SK-N-SH (cell line): ENCODE data around the gene HUS1. TPM values are rescaled to one million over a fixed set of nuclear protein-coding genes. Genes with fewer than 3 reads are reported as not detected.

ENCODE experiments used
- CTCF ChIA-PET: fragments of 300-600, 350-600 bp; formaldehyde crosslinking; extraction: SDS; loops from one replicate; lab custom pipeline; 2021; lab: Yijun Ruan, JAX
- POLR2A ChIA-PET: fragments of 350-600 bp; sonication (Branson Sonifier 250); formaldehyde crosslinking; extraction: SDS; loops from one replicate; lab custom pipeline; 2020; ENCODE audit warnings: antibody characterized with exemption, inconsistent platforms; lab: Yijun Ruan, JAX
- DNase-seq: peaks from one replicate; pipeline ENCODE4 v3.0.0; 2012
- H2AFZ ChIP-seq: fragments of 200-600 bp; sonication (generic); 2 replicates; pipeline ENCODE4 v1.8.1; 2016; ENCODE audit warnings: antibody characterized with exemption, mild to moderate bottlenecking, low read depth
- H3F3A ChIP-seq: fragments of 200-600 bp; sonication (generic); replicated peaks from 2 replicates; pipeline ENCODE3; 2016; ENCODE audit warnings: antibody characterized with exemption, mild to moderate bottlenecking; ENCODE audit not compliant: insufficient read depth
- H3K27ac ChIP-seq, 2 experiments: fragments of 200-500 bp in 1 of 2; fragments of 200-600 bp in 1 of 2; sonication (Bioruptor generic) in 1 of 2; sonication (generic), shearing (Covaris generic) in 1 of 2; 2 replicates each; pipeline versions ENCODE4 v1.5.1 to v1.6.1; 2014 to 2016; ENCODE audit warnings: low read depth in 2 of 2, inconsistent platforms in 1 of 2, low read length in 1 of 2, mild to moderate bottlenecking in 1 of 2, mixed read lengths in 1 of 2
- H3K27me3 ChIP-seq: fragments of 200-600 bp; sonication (generic), shearing (Covaris generic); 2 replicates; pipeline ENCODE4 v1.6.1; 2016; ENCODE audit warnings: mixed run types; ENCODE audit not compliant: insufficient read depth
- H3K36me3 ChIP-seq, 2 experiments: fragments of 200-500 bp in 1 of 2; fragments of 200-600 bp in 1 of 2; sonication (Bioruptor generic) in 1 of 2; sonication (generic) in 1 of 2; replicated peaks in 1 of 2; 2 replicates each; pipeline versions ENCODE3 to v1.5.1; 2014 to 2016; ENCODE audit warnings: low read length in 1 of 2, mild to moderate bottlenecking in 1 of 2; ENCODE audit not compliant: insufficient read depth in 2 of 2, control insufficient read depth in 1 of 2
- H3K4me1 ChIP-seq, 2 experiments: fragments of 200-500 bp in 1 of 2; fragments of 200-600 bp in 1 of 2; sonication (Bioruptor generic) in 1 of 2; sonication (generic), shearing (Covaris generic) in 1 of 2; 2 replicates each; pipeline versions ENCODE4 v1.5.1 to v1.6.1; 2014 to 2016; ENCODE audit warnings: low read depth in 1 of 2, low read length in 1 of 2, mixed run types in 1 of 2; ENCODE audit not compliant: insufficient read depth in 2 of 2, control insufficient read depth in 1 of 2
- H3K4me2 ChIP-seq: fragments of 200-600 bp; sonication (generic), shearing (Covaris generic); 2 replicates; pipeline ENCODE4 v1.6.1; 2017; ENCODE audit warnings: mixed run types
- H3K4me3 ChIP-seq, 2 experiments: fragments of 200-500 bp in 1 of 2; fragments of 200-600 bp in 1 of 2; sonication (Bioruptor generic) in 1 of 2; sonication (generic), shearing (Covaris generic) in 1 of 2; 2 replicates each; pipeline versions ENCODE4 v1.5.1 to v1.8.1; 2014 to 2016; ENCODE audit warnings: low read depth in 2 of 2, inconsistent platforms in 1 of 2, low read length in 1 of 2, mild to moderate bottlenecking in 1 of 2, mixed read lengths in 1 of 2, moderate library complexity in 1 of 2
- H3K79me2 ChIP-seq: fragments of 200-600 bp; sonication (generic); 2 replicates; pipeline ENCODE4 v1.8.1; 2017; ENCODE audit warnings: mild to moderate bottlenecking; ENCODE audit not compliant: insufficient read depth
- H3K9ac ChIP-seq: fragments of 200-600 bp; sonication (generic); 2 replicates; pipeline ENCODE4 v1.6.1; 2017; ENCODE audit warnings: mixed run types
- H3K9me2 ChIP-seq: fragments of 200-600 bp; sonication (generic); 2 replicates; pipeline ENCODE4 v1.6.1; 2017; ENCODE audit warnings: mixed run types
- H3K9me3 ChIP-seq: fragments of 200-600 bp; sonication (generic); 2 replicates; pipeline ENCODE4 v1.6.1; 2017; ENCODE audit warnings: mixed run types, mild to moderate bottlenecking, moderate library complexity
- H4K20me1 ChIP-seq: fragments of 200-600 bp; sonication (generic); 2 replicates; pipeline ENCODE4 v1.6.1; 2017; ENCODE audit warnings: mild to moderate bottlenecking, mixed run types; ENCODE audit not compliant: insufficient read depth
- ELF1 ChIP-seq: IDR thresholded peaks from 2 replicates; pipeline ENCODE4 v1.4.0; 2012
- EP300 ChIP-seq, 2 experiments: IDR thresholded peaks; 2 replicates each; pipeline versions ENCODE4 v1.4.0 to v1.6.1; 2012; ENCODE audit warnings: borderline replicate concordance in 1 of 2, low read depth in 1 of 2, low read length in 1 of 2
- EZH2phosphoT487 ChIP-seq: fragments of 200-600 bp; sonication (generic); IDR thresholded peaks from 2 replicates; pipeline ENCODE4 v1.6.1; 2017; ENCODE audit warnings: low read depth, mixed run types, mild to moderate bottlenecking, antibody characterized with exemption, moderate library complexity, borderline replicate concordance
- FOSL2 ChIP-seq: IDR thresholded peaks from 2 replicates; pipeline ENCODE4 v1.4.0; 2012; ENCODE audit warnings: low read depth, mild to moderate bottlenecking, moderate library complexity, borderline replicate concordance
- FOXM1 ChIP-seq: IDR thresholded peaks from 2 replicates; pipeline ENCODE4 v1.4.0; 2012; ENCODE audit warnings: low read depth, mild to moderate bottlenecking
- GATA2 ChIP-seq: sonication (generic); formaldehyde crosslinking; IDR thresholded peaks from 2 replicates; pipeline ENCODE4 v1.5.0; 2020; ENCODE audit warnings: mild to moderate bottlenecking, missing genetic modification reagents
- JUND ChIP-seq: IDR thresholded peaks from 2 replicates; pipeline ENCODE4 v1.4.0; 2012
- MEF2A ChIP-seq: IDR thresholded peaks from 2 replicates; pipeline ENCODE4 v1.4.0; 2012; ENCODE audit warnings: low read depth, borderline replicate concordance
- NFIC ChIP-seq: IDR thresholded peaks from 2 replicates; pipeline ENCODE4 v1.4.0; 2012; ENCODE audit warnings: borderline replicate concordance
- NRF1 ChIP-seq: IDR thresholded peaks from 2 replicates; pipeline ENCODE4 v1.6.1; 2012; ENCODE audit warnings: low read depth, mild to moderate bottlenecking, low read length
- TAF1 ChIP-seq: IDR thresholded peaks from 2 replicates; pipeline ENCODE4 v1.6.1; 2012; ENCODE audit warnings: low read depth, mild to moderate bottlenecking, low read length, moderate library complexity, borderline replicate concordance
- TEAD4 ChIP-seq: IDR thresholded peaks from 2 replicates; pipeline ENCODE4 v1.4.0; 2012; ENCODE audit warnings: mild to moderate bottlenecking, borderline replicate concordance; ENCODE audit not compliant: insufficient read depth
- YY1 ChIP-seq: IDR thresholded peaks from 2 replicates; pipeline ENCODE4 v1.4.0; 2012; ENCODE audit warnings: low read depth, mild to moderate bottlenecking
- WGBS: methylation state at CpG from one replicate; pipeline ENCODE4 v1.1.6; 2017; ENCODE audit warnings: low lambda C conversion rate; 5-methylcytosine and 5-hydroxymethylcytosine counted together
- polyA plus RNA-seq, 3 experiments: library from polyadenylated mRNA; depleted of rRNA; stranded (reverse); fragments of >200 nt; gene quantifications; 2 replicates each; pipeline ENCODE4 v1.2.3, GENCODE V29; 2012
- TF ChIP-seq, protein P1 (sequence below): fragments of 200-600 bp; sonication (generic); IDR thresholded peaks from 2 replicates; pipeline ENCODE4 v1.6.1; 2017; ENCODE audit warnings: antibody characterized with exemption, mild to moderate bottlenecking, moderate library complexity
- TF ChIP-seq, protein P2 (sequence below): IDR thresholded peaks from 2 replicates; pipeline ENCODE4; 2012
- TF ChIP-seq, protein P3 (sequence below): fragments of 150-350 bp; IDR thresholded peaks from 2 replicates; pipeline ENCODE4 v1.6.1; 2017; ENCODE audit warnings: antibody characterized with exemption, low read length, low read depth, borderline replicate concordance
- TF ChIP-seq, protein P4 (sequence below): IDR thresholded peaks from 2 replicates; pipeline ENCODE4 v1.4.0; 2012; ENCODE audit warnings: low read depth
- TF ChIP-seq, protein P5 (sequence below): IDR thresholded peaks from 2 replicates; pipeline ENCODE4 v1.4.0; 2012; ENCODE audit warnings: low read depth, borderline replicate concordance

Gene HUS1
- polyA plus RNA-seq, 1 of the 3 experiments (the other 2 are of a cell fraction) = 17.8 TPM

DNA sequence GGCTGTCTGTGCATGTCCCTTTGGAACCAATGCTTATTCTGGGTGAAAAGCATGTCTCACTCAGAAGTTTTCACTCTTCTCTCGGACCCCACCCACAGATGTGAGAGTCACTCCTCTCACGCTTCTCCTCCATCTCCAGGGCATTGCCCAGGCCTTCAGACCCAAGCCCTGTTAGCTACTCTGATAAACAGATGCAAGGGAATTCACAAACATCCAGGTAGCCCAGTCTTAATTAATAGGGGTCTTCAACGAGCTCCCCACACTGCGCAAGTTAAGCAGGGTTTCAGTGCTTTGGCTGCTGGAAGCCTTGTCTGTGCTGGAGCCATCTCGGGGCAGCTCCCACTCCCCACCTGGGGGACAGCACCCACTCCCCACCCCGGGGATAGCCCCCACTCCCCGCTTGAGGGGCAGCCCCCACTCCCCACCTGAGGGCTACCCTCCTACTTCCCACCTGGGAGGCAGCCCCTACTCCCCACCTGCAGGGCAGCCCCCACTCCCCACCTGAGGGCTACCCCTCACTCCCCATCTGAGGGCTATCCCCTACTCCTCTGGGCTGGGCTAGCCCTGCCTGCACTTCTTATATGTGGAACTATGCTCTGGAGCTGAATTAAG, 39.9 kb downstream of the HUS1 start:
- no peak overlapping the region for H3K27ac ChIP-seq
- POLR2A ChIA-PET = no interaction called here
- H3F3A ChIP-seq = peaks cover 17% of the 10 kb centered on the region
- no peaks in the 10 kb centered on the region for H3K9me2 ChIP-seq
- no peaks in the 10 kb centered on the region for H3K9me3 ChIP-seq
- CTCF ChIA-PET = interaction anchor here (0.6 to 6.5 kb wide), 8 partner anchors 10 to 1826 kb away, joined by 3 to 39 read pairs (median 3); no protein-coding TSS in a partner anchor
- no peaks in the 10 kb centered on the region for H3K36me3 ChIP-seq
- no peak overlapping the region for H3K9ac ChIP-seq
- H3K4me1 ChIP-seq = peaks cover 25 to 38% of the 10 kb centered on the region in 2 experiments
- TF ChIP-seq NFIC = no peak
- TF ChIP-seq, protein P1, sequence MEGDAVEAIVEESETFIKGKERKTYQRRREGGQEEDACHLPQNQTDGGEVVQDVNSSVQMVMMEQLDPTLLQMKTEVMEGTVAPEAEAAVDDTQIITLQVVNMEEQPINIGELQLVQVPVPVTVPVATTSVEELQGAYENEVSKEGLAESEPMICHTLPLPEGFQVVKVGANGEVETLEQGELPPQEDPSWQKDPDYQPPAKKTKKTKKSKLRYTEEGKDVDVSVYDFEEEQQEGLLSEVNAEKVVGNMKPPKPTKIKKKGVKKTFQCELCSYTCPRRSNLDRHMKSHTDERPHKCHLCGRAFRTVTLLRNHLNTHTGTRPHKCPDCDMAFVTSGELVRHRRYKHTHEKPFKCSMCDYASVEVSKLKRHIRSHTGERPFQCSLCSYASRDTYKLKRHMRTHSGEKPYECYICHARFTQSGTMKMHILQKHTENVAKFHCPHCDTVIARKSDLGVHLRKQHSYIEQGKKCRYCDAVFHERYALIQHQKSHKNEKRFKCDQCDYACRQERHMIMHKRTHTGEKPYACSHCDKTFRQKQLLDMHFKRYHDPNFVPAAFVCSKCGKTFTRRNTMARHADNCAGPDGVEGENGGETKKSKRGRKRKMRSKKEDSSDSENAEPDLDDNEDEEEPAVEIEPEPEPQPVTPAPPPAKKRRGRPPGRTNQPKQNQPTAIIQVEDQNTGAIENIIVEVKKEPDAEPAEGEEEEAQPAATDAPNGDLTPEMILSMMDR = no peak
- TF ChIP-seq, protein P2, sequence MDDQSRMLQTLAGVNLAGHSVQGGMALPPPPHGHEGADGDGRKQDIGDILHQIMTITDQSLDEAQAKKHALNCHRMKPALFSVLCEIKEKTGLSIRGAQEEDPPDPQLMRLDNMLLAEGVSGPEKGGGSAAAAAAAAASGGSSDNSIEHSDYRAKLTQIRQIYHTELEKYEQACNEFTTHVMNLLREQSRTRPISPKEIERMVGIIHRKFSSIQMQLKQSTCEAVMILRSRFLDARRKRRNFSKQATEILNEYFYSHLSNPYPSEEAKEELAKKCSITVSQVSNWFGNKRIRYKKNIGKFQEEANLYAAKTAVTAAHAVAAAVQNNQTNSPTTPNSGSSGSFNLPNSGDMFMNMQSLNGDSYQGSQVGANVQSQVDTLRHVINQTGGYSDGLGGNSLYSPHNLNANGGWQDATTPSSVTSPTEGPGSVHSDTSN = no peak
- TF ChIP-seq TEAD4 = no peak
- no peak for TF ChIP-seq NRF1
- TF ChIP-seq, protein P3, sequence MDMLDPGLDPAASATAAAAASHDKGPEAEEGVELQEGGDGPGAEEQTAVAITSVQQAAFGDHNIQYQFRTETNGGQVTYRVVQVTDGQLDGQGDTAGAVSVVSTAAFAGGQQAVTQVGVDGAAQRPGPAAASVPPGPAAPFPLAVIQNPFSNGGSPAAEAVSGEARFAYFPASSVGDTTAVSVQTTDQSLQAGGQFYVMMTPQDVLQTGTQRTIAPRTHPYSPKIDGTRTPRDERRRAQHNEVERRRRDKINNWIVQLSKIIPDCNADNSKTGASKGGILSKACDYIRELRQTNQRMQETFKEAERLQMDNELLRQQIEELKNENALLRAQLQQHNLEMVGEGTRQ = no peak
- no peak for TF ChIP-seq GATA2 (CRISPR knock-in tag)
- TF ChIP-seq EZH2phosphoT487 = no peak
- no peak for TF ChIP-seq EP300 (IDR thresholded peaks at IDR 0.05; ENCODE audit: borderline replicate concordance in 1 of 2, low read depth in 1 of 2, low read length in 1 of 2)
- no peak for TF ChIP-seq FOSL2
- TF ChIP-seq MEF2A = no peak
- no peak for TF ChIP-seq ELF1
- TF ChIP-seq FOXM1 = no peak
- TF ChIP-seq, protein P4, sequence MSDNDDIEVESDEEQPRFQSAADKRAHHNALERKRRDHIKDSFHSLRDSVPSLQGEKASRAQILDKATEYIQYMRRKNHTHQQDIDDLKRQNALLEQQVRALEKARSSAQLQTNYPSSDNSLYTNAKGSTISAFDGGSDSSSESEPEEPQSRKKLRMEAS = no peak
- no peak for TF ChIP-seq YY1
- TF ChIP-seq, protein P5, sequence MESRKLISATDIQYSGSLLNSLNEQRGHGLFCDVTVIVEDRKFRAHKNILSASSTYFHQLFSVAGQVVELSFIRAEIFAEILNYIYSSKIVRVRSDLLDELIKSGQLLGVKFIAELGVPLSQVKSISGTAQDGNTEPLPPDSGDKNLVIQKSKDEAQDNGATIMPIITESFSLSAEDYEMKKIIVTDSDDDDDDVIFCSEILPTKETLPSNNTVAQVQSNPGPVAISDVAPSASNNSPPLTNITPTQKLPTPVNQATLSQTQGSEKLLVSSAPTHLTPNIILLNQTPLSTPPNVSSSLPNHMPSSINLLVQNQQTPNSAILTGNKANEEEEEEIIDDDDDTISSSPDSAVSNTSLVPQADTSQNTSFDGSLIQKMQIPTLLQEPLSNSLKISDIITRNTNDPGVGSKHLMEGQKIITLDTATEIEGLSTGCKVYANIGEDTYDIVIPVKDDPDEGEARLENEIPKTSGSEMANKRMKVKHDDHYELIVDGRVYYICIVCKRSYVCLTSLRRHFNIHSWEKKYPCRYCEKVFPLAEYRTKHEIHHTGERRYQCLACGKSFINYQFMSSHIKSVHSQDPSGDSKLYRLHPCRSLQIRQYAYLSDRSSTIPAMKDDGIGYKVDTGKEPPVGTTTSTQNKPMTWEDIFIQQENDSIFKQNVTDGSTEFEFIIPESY = no peak
- no peak for TF ChIP-seq TAF1
- no peak for TF ChIP-seq JUND
- no peaks in the 10 kb centered on the region for H3K79me2 ChIP-seq
- no peaks in the 10 kb centered on the region for H4K20me1 ChIP-seq
- 98% methylated on average over 4 of the region's 7 CpGs for WGBS
- no peak overlapping the region for H3K4me3 ChIP-seq
- no peak for DNase-seq
- no peak overlapping the region for H2AFZ ChIP-seq
- H3K27me3 ChIP-seq = no peaks in the 10 kb centered on the region
- no peak overlapping the region for H3K4me2 ChIP-seq
